Cardiac muscle cell (in vitro differentiated cells and primary cell): ENCODE data around the gene HNRNPH1. TPM values are rescaled to one million over a fixed set of nuclear protein-coding genes. Genes with fewer than 3 reads are reported as not detected.
"Not testable (repeated sequence)": the region's sequence is repeated elsewhere in the genome, so short reads cannot be mapped to it uniquely, and the experiment has no call there.

Experiments
- DNase-seq, 2 donors: peaks; one replicate each; pipeline versions ENCODE4 v3.0.0 to v3.0.0-alpha.2; 2010 to 2017; ENCODE audit warnings: low read depth in 1 of 2, low spot score in 1 of 2
- H3K27ac ChIP-seq: fragments of 200-600 bp; sonication (generic); 2 replicates; pipeline ENCODE4 v1.5.1; 2016
- H3K27me3 ChIP-seq: fragments of 200-600 bp; sonication (generic); 2 replicates; pipeline ENCODE4 v1.6.0; 2016; ENCODE audit warnings: control low read depth
- H3K36me3 ChIP-seq: fragments of 200-600 bp; sonication (generic); 2 replicates; pipeline ENCODE4 v1.5.1; 2016; ENCODE audit warnings: control low read depth
- H3K4me1 ChIP-seq: fragments of 200-600 bp; sonication (generic); 2 replicates; pipeline ENCODE4 v1.8.1; 2017; ENCODE audit warnings: low read depth, mild to moderate bottlenecking, mixed run types
- H3K4me3 ChIP-seq: fragments of 200-600 bp; sonication (generic); 2 replicates; pipeline ENCODE4 v1.5.1; 2016; ENCODE audit warnings: mild to moderate bottlenecking
- H3K9me3 ChIP-seq: fragments of 200-600 bp; sonication (generic); 2 replicates; pipeline ENCODE4 v1.5.1; 2017; ENCODE audit warnings: low read depth, mild to moderate bottlenecking, control low read depth
- CTCF ChIP-seq: IDR thresholded peaks from 2 replicates; pipeline ENCODE4 v1.5.1; 2012; ENCODE audit warnings: low read depth, mild to moderate bottlenecking, low read length
- polyA plus RNA-seq: library from polyadenylated mRNA; unstranded; fragments of >200 nt; fragmentation: Nextera tagmentation; extraction: Ambion mirVana; gene quantifications from 2 replicates; pipeline ENCODE4 v1.2.1, GENCODE V29; 2016
- total RNA-seq: library from RNA; depleted of rRNA; stranded (reverse); fragments of >200 nt; gene quantifications from 2 replicates; pipeline ENCODE4 v1.2.3, GENCODE V29; 2016

The HNRNPH1 gene
- total RNA-seq (467 and 569 TPM in 2 replicates), polyA plus RNA-seq (119 and 126 TPM in 2 replicates)

- H3K4me1 ChIP-seq: peaks cover 33% of the 10 kb centered on the region
- peak; percentile 99 for DNase-seq
- TF ChIP-seq CTCF: no peak
These were observed at the start of gene HNRNPH1 for GRCh38 chr5:179623003-179623905. HNRNPH1 (minus strand) TSS chr5:179623671; CDS start chr5:179623133, 538 bp downstream.

GRCh38 chr5:179668391-179668790 is 44.9 kb upstream of the HNRNPH1 start:
- Histone ChIP-seq H3K9me3 (no peaks in the 10 kb centered on the region), H3K4me1 (no peaks in the 10 kb centered on the region), H3K36me3 (no peaks in the 10 kb centered on the region), H3K27ac (no peak overlapping the region), H3K4me3 (no peak overlapping the region), H3K27me3 (no peaks in the 10 kb centered on the region)
- TF ChIP-seq CTCF: peak; percentile 87
- peak; percentile 57 to 66 for DNase-seq

More at GRCh38 chr5:179623003-179623905, at the start of gene HNRNPH1:
- Histone ChIP-seq H3K27me3 (no peaks in the 10 kb centered on the region), H3K36me3 (peaks cover 38% of the 10 kb centered on the region), H3K9me3 (no peaks in the 10 kb centered on the region), H3K27ac (peak within 1 kb of the TSS; percentile 97), H3K4me3 (peak within 1 kb of the TSS; percentile 79)

GRCh38 chr5:179661647-179662046 is 38.2 kb upstream of the HNRNPH1 start:
- not testable (repeated sequence) for H3K27ac ChIP-seq, H3K27me3 ChIP-seq, H3K4me1 ChIP-seq, DNase-seq, H3K36me3 ChIP-seq, H3K9me3 ChIP-seq, H3K4me3 ChIP-seq

- not testable (repeated sequence) for H3K27me3 ChIP-seq, H3K9me3 ChIP-seq, H3K36me3 ChIP-seq, H3K4me1 ChIP-seq, H3K27ac ChIP-seq
- peak overlapping the region; percentile 39 for H3K4me3 ChIP-seq
- DNase-seq: peak in 1 of 2 donors; percentile 66
These were observed 34.8 kb upstream of the HNRNPH1 start for GRCh38 chr5:179658179-179658856.

- H3K27ac ChIP-seq, DNase-seq, H3K27me3 ChIP-seq, H3K9me3 ChIP-seq, H3K36me3 ChIP-seq, H3K4me3 ChIP-seq, H3K4me1 ChIP-seq: not testable (repeated sequence)
These were observed 34.1 kb upstream of the HNRNPH1 start for GRCh38 chr5:179657302-179658178.

GRCh38 chr5:179653135-179653534 is 29.7 kb upstream of the HNRNPH1 start:
- H3K4me3 ChIP-seq, H3K27ac ChIP-seq, DNase-seq, H3K4me1 ChIP-seq, H3K36me3 ChIP-seq, H3K9me3 ChIP-seq, H3K27me3 ChIP-seq: not testable (repeated sequence)

GRCh38 chr5:179650245-179650644 is 26.8 kb upstream of the HNRNPH1 start:
- H3K4me3 ChIP-seq, H3K36me3 ChIP-seq, H3K4me1 ChIP-seq, H3K27ac ChIP-seq, H3K27me3 ChIP-seq, DNase-seq, H3K9me3 ChIP-seq: not testable (repeated sequence)

- not testable (repeated sequence) for H3K36me3 ChIP-seq, H3K27me3 ChIP-seq, H3K27ac ChIP-seq, H3K9me3 ChIP-seq, DNase-seq, H3K4me1 ChIP-seq, H3K4me3 ChIP-seq
These were observed 25.8 kb upstream of the HNRNPH1 start for GRCh38 chr5:179649166-179649703.
